ENCODE data around the gene PSMB7. TPM values are rescaled to one million over a fixed set of nuclear protein-coding genes. Genes with fewer than 3 reads are reported as not detected.

Gene PSMB7
- 216 and 238 TPM in 2 replicates for total RNA-seq (2022)
- percentile 91 among the genes with signal in this experiment for Bru-seq, nascent RNA
- percentile 78 among the genes with signal in this experiment for BruChase-seq, experiment 1, labeled RNA remaining after a 2-hour chase
- percentile 77 among the genes with signal in this experiment for BruChase-seq, experiment 2, labeled RNA remaining after a 6-hour chase
- long read RNA-seq, transcript PSMB7-201 (8 exons, 980 nt), result major isoform, 334 of 353 reads
- long read RNA-seq, partial matches to known transcripts, result 6 of 353 reads
- long read RNA-seq, other reads (novel, unspliced or antisense), result 13 of 353 reads

DNA sequence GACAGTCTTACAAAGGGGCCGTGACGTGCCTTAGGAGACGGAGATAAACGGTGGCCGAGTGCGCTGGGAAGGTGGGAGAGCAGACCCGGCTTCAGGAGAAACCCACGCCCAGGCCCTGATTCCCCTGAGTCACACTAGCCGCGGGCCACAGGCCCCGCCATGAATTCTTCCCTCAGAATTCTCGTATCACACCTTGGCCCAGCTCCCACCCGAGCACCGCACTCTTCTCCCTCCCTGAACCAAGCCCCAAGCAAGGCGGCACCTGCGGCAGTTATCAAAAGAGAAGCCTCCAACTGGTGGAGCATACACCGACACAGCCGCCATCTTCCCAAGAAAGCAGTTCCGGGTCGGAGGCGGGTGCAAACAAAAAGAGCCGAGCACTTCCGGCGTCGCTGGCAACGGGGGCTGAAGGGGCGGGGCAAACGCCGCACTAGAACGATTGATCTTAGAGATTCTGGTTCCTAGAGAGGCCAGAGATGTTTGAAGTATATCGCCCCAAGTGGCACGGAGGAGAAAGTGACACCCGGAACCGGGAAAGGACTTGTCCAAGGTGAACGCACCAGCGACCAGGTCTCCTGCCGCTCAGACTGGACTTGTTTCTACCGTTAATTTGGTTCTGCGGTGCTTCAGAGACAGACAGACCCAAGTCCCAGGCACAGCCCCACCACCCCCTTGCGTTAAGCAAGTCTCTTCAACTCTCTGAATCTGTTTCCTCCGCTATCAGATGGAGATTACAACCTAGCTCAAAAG, at the start of gene PSMB7:
Gene PSMB7, minus strand, starts transcription at position 341 of the 750 bp plus-strand sequence. Its CDS starts 17 bp downstream, at position 324.
- Mint-ChIP-seq H3K27ac (ENCODE audit: unreplicated experiment) (peak within 1 kb of the TSS; percentile 98), H3K4me1 (ENCODE audit: low read depth, unreplicated experiment) (peaks cover 11% of the 10 kb centered on the region), H3K9me3 (ENCODE audit: unreplicated experiment) (no peaks in the 10 kb centered on the region), H3K4me3 (ENCODE audit: unreplicated experiment) (peak within 1 kb of the TSS; percentile 91), H3K36me3 (ENCODE audit: insufficient read depth, unreplicated experiment) (peaks cover 56% of the 10 kb centered on the region), H3K27me3 (ENCODE audit: insufficient read depth, unreplicated experiment) (no peaks in the 10 kb centered on the region)
- Histone ChIP-seq H3K4me1 (peaks cover 10% of the 10 kb centered on the region; the same call in 1 of the 2 replicates), H3K9me3 (no peaks in the 10 kb centered on the region), H3K4me3 (ENCODE audit: low read depth, low read length) (peak within 1 kb of the TSS; percentile 84), H3K36me3 (ENCODE audit: control insufficient read depth, insufficient read depth, low read length) (peaks cover 1% of the 10 kb centered on the region; the same call in 1 of the 2 replicates), H3K27me3 (replicated peaks; ENCODE audit: control insufficient read depth, insufficient read depth, low read length) (no peaks in the 10 kb centered on the region)
- peak; percentile 96 to 97 for DNase-seq
- POLR2A ChIA-PET, result no interaction called here
- CTCF ChIA-PET, result no interaction called here
- intact Hi-C loops (cut with micrococcal nuclease; ENCODE audit: unreplicated experiment), result no loop called here
- TF ChIP-seq, protein P1, sequence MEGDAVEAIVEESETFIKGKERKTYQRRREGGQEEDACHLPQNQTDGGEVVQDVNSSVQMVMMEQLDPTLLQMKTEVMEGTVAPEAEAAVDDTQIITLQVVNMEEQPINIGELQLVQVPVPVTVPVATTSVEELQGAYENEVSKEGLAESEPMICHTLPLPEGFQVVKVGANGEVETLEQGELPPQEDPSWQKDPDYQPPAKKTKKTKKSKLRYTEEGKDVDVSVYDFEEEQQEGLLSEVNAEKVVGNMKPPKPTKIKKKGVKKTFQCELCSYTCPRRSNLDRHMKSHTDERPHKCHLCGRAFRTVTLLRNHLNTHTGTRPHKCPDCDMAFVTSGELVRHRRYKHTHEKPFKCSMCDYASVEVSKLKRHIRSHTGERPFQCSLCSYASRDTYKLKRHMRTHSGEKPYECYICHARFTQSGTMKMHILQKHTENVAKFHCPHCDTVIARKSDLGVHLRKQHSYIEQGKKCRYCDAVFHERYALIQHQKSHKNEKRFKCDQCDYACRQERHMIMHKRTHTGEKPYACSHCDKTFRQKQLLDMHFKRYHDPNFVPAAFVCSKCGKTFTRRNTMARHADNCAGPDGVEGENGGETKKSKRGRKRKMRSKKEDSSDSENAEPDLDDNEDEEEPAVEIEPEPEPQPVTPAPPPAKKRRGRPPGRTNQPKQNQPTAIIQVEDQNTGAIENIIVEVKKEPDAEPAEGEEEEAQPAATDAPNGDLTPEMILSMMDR (IDR thresholded peaks at IDR 0.05; ENCODE audit: insufficient read depth in 1 of 2, low read depth in 1 of 2, low read length in 1 of 2, severe bottlenecking in 1 of 2, unreplicated experiment in 1 of 2), result peak; percentile 80 to 86
- BruUV-seq (replicated peaks), result no TSS peak

DNA sequence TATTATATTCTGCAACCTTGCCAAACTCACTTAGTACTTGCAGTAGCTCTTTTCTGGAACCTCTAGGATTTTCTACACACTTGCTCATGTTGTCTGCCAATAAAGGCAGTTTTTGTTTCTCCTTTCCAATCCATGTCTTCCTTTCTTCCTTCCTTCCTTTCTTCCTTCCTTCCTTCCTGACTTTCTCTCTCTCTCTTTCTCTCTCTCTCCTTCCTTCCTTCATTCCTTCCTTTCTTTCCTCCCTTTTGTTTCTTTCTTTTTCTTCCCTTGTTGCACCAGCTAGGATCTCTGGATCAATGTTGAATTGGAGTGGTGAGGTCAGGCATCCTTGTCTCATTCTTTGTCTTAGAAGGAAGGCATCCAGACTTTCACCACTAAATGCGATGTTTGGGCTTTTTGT, 47.5 kb upstream of the PSMB7 start:
- no peak overlapping the region for H3K4me3 Mint-ChIP-seq (ENCODE audit: unreplicated experiment)
- no peaks in the 10 kb centered on the region for H3K27me3 ChIP-seq (replicated peaks; ENCODE audit: control insufficient read depth, insufficient read depth, low read length)
- no peak overlapping the region for H3K27ac Mint-ChIP-seq (ENCODE audit: unreplicated experiment)
- BruUV-seq (replicated peaks), result no TSS peak
- no peaks in the 10 kb centered on the region for H3K9me3 ChIP-seq
- no peaks in the 10 kb centered on the region for H3K4me1 ChIP-seq
- ChIA-PET CTCF (no interaction called here), POLR2A (no interaction called here)
- no peaks in the 10 kb centered on the region for H3K36me3 Mint-ChIP-seq (ENCODE audit: insufficient read depth, unreplicated experiment)
- no peak overlapping the region for H3K4me3 ChIP-seq (ENCODE audit: low read depth, low read length)
- TF ChIP-seq, protein P1 (IDR thresholded peaks at IDR 0.05; ENCODE audit: insufficient read depth in 1 of 2, low read depth in 1 of 2, low read length in 1 of 2, severe bottlenecking in 1 of 2, unreplicated experiment in 1 of 2), result no peak
- intact Hi-C loops (cut with micrococcal nuclease; ENCODE audit: unreplicated experiment), result no loop called here
- no peaks in the 10 kb centered on the region for H3K4me1 Mint-ChIP-seq (ENCODE audit: low read depth, unreplicated experiment)
- DNase-seq, result no peak
- no peaks in the 10 kb centered on the region for H3K36me3 ChIP-seq (ENCODE audit: control insufficient read depth, insufficient read depth, low read length)
- no peaks in the 10 kb centered on the region for H3K9me3 Mint-ChIP-seq (ENCODE audit: unreplicated experiment)
- peaks cover 6% of the 10 kb centered on the region for H3K27me3 Mint-ChIP-seq (ENCODE audit: insufficient read depth, unreplicated experiment)

DNA sequence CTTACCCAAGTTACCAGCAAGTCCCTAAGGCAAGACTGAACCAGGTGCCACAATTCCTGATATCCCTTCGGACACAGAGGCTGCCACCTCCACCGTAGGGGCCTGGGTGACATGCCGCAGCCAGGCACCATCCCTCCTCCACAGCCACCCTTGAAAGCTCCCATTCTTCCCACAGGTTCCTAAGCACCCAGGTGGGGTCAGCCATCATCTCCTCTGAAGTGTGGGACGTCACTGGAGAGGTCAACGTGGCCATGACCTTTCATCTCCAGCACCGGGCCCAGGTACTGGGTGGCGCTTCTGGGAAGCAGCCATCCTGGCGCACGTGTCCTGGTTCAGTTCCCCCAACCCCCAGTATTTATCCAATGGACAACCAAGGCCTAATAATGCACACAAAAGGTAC, 43.2 kb upstream of the PSMB7 start:
- BruUV-seq (replicated peaks), result no TSS peak
- CTCF ChIA-PET, result interaction anchor here (0.7 kb wide), 1 partner anchor 148 kb away, joined by 3 read pairs; no protein-coding TSS in a partner anchor

More for the DNA sequence above, 43.2 kb upstream of the PSMB7 start:
- H3K27me3 Mint-ChIP-seq (ENCODE audit: insufficient read depth, unreplicated experiment), result peaks cover 6% of the 10 kb centered on the region
- no peaks in the 10 kb centered on the region for H3K9me3 ChIP-seq
- no peaks in the 10 kb centered on the region for H3K36me3 ChIP-seq (ENCODE audit: control insufficient read depth, insufficient read depth, low read length)
- no peak overlapping the region for H3K27ac Mint-ChIP-seq (ENCODE audit: unreplicated experiment)
- H3K27me3 ChIP-seq (replicated peaks; ENCODE audit: control insufficient read depth, insufficient read depth, low read length), result no peaks in the 10 kb centered on the region
- POLR2A ChIA-PET, result no interaction called here
- H3K4me1 ChIP-seq, result no peaks in the 10 kb centered on the region
- no peaks in the 10 kb centered on the region for H3K36me3 Mint-ChIP-seq (ENCODE audit: insufficient read depth, unreplicated experiment)
- no peaks in the 10 kb centered on the region for H3K4me1 Mint-ChIP-seq (ENCODE audit: low read depth, unreplicated experiment)
- TF ChIP-seq, protein P1 (IDR thresholded peaks at IDR 0.05; ENCODE audit: insufficient read depth in 1 of 2, low read depth in 1 of 2, low read length in 1 of 2, severe bottlenecking in 1 of 2, unreplicated experiment in 1 of 2), result no peak
- no peak overlapping the region for H3K4me3 Mint-ChIP-seq (ENCODE audit: unreplicated experiment)
- no peak overlapping the region for H3K4me3 ChIP-seq (ENCODE audit: low read depth, low read length)
- DNase-seq, result no peak
- no peaks in the 10 kb centered on the region for H3K9me3 Mint-ChIP-seq (ENCODE audit: unreplicated experiment)
- intact Hi-C loops (cut with micrococcal nuclease; ENCODE audit: unreplicated experiment), result no loop called here
